SU-DHL-6 (cell line): ENCODE measurements around the gene MEX3A.

ENCODE experiments used
- EZH2phosphoT487 ChIP-seq: fragments of 200-600 bp; sonication (generic), shearing (Covaris generic); conservative IDR thresholded peaks from 2 replicates; pipeline ENCODE4 v1.6.1; 2018; ENCODE audit warnings: mild to moderate bottlenecking, antibody characterized with exemption, low read length, moderate library complexity, mixed read lengths
- TF ChIP-seq, protein P1 (sequence below): fragments of 200-600 bp; sonication (generic); IDR thresholded peaks from one replicate; pipeline ENCODE4 v1.5.1; 2017; ENCODE audit warnings: antibody characterized with exemption, mild to moderate bottlenecking, low read length, moderate library complexity; ENCODE audit not compliant: insufficient read depth, poor library complexity, severe bottlenecking

DNA sequence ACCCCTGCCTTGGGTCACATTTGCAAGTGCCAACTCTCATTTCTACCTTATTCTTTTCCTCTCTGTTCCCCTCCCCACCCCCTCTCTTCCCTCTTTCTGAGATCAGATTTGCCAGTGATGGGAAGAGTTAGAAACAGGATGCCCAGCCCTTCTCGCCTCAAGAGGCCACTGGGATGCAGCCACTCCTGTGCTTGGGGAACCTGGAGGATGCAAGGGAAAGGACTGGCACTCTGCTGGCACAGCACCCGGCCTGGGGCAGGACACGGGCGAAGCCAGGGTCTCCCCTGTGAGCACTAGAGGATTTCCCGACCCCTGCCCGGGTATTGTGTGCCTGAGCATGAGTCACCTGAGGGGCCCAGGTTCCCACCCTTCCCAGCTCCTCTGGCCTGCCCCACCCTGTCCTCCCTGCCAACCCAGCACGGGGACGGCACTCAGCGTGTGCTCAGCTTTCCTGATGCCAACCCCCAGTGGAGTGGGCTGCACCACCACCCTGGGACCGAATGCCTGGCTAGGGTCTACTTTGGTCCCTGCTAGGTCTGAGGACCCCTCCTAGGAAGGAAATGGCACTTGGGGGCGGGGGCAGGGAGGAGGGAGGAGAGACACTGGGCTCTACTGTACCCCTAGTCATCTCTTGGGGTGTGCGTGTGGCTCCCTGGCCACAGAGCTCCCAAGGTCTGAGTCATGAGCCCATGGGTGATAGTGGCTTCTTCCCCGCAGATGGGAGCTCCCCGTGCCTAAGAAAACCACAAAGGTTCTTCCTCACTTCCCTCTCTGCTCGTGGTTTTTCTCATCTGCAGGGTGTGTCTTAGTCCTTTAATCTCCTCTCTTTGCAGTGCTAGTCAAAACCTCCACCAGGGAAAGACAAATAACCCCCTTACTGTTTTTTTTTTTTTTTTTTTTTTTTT lies 44.6 kb upstream of the MEX3A start:
- TF ChIP-seq, protein P1, sequence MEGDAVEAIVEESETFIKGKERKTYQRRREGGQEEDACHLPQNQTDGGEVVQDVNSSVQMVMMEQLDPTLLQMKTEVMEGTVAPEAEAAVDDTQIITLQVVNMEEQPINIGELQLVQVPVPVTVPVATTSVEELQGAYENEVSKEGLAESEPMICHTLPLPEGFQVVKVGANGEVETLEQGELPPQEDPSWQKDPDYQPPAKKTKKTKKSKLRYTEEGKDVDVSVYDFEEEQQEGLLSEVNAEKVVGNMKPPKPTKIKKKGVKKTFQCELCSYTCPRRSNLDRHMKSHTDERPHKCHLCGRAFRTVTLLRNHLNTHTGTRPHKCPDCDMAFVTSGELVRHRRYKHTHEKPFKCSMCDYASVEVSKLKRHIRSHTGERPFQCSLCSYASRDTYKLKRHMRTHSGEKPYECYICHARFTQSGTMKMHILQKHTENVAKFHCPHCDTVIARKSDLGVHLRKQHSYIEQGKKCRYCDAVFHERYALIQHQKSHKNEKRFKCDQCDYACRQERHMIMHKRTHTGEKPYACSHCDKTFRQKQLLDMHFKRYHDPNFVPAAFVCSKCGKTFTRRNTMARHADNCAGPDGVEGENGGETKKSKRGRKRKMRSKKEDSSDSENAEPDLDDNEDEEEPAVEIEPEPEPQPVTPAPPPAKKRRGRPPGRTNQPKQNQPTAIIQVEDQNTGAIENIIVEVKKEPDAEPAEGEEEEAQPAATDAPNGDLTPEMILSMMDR, result no peak
- no peak for TF ChIP-seq EZH2phosphoT487
